Measurements from ENCODE around the gene UAP1L1.

GRCh38 chr9:137073992-137074399 is 3.3 kb upstream of the UAP1L1 start:
- TF ChIP-seq CTCF (IDR thresholded peaks at IDR 0.05) (no peak), POLR2A (IDR thresholded peaks at IDR 0.05) (no peak), EP300 (IDR thresholded peaks at IDR 0.05) (no peak)

All from tibial nerve (tissue), 4 donors.